Measurements from ENCODE around the gene ANKS3.

ANKS3 gene

DNA sequence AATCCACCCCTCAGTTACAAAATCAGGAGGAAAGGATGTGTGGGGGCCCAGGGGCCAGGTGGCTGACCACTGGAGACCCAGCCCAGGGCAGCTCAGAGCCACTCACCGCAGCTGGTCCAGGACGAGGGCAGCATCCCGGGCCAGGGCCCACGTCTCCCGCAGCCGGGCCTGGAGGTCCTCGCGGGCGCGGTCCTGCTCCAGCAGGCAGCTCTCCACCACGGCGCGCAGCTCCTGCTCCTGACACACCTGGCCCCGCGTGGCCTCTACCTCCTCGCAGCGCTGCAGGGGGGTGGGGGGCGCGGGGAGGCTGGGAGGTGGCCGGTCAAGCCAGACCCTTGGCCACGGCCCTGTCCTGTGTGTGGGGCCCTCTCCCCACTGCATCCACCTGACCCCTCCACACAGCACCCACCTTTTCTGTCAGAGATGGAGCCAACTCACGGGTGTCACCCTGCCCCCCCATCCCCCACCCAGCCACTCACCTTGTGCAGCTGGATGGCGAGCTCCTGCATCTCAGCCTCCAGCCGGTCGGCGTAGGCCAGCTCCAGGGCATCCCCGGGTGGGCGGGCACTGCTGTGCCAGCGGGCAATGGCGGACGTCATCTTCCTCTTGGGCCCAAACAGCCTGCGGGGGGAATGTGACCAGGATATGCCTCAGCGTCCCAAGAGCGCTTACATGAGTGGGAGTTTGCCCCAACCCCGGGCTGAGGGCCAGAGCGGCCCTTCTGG is 35.6 kb downstream of the ANKS3 start:
- Mint-ChIP-seq H3K9me3 (no peaks in the 10 kb centered on the region), H3K36me3 (ENCODE audit: low read depth) (peaks cover 17% of the 10 kb centered on the region), H3K4me3 (no peak overlapping the region)

GRCh38 chr16:4697848-4698291 is 36.2 kb downstream of the ANKS3 start:
- Mint-ChIP-seq H3K4me3 (no peak overlapping the region), H3K9me3 (no peaks in the 10 kb centered on the region), H3K4me1 (peaks cover 5% of the 10 kb centered on the region), H3K36me3 (ENCODE audit: low read depth) (peaks cover 17% of the 10 kb centered on the region), H3K27ac (no peak overlapping the region), H3K27me3 (ENCODE audit: low read depth) (no peaks in the 10 kb centered on the region)
- TF ChIP-seq CTCF (IDR thresholded peaks at IDR 0.05; ENCODE audit: unreplicated experiment in 3 of 3) = no peak

More for the DNA sequence above, 35.6 kb downstream of the ANKS3 start:
- H3K27me3 Mint-ChIP-seq (ENCODE audit: low read depth) = no peaks in the 10 kb centered on the region
- peaks cover 5% of the 10 kb centered on the region for H3K4me1 Mint-ChIP-seq
- no peak overlapping the region for H3K27ac Mint-ChIP-seq
- TF ChIP-seq CTCF (IDR thresholded peaks at IDR 0.05; ENCODE audit: unreplicated experiment in 3 of 3) = no peak

DNA sequence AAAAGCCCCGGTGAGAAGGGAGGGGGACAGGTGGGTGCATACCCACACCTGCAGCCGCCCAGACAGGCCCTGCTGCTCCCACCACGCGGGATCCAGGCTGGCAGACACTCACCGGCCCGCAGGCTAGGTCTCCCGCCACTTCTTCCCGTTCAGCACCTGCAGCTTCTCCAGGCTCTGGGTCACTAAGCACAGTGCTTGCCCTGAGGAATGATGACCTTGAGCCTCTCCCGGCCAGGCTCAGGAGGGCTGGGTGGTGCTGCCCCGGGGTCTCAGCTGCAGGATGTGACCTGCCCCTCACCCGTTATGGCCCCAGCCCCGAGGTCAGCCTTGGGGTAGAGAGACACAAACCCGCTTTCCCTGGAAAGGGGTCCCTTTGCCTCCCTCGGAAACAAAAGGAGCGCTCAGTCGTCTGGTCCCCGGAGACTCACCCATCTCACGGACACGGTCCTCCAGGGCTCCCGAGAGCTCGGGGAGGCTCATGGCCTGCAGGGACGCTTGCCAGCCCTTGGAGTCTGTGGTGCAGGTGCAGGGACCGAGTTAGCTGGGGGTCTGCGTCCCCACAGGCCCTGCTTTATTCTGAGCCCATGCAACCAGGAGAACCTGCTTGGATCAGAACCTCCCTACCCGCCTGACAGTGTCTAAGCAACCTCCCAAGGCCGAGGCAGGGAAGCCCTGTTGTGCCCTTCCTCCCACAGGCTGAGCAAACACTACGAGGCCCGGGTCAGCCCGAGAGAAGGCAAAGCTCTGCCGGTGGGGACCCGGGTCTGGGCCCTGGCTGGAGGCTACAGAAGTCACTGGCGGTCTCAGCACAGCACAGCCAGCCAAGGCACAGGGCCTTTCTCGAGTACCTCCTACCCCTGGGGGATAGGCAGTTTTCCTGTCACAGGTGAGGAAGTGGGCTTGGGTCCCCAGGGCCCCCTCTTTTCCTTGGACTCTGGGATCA is 36.9 kb downstream of the ANKS3 start:
- no peak for TF ChIP-seq CTCF (IDR thresholded peaks at IDR 0.05; ENCODE audit: unreplicated experiment in 3 of 3)
- peak overlapping the region in 2 of 3 experiments; percentile 34 to 88 for H3K4me3 Mint-ChIP-seq
- no peaks in the 10 kb centered on the region for H3K27me3 Mint-ChIP-seq (ENCODE audit: low read depth)
- H3K27ac Mint-ChIP-seq = peak overlapping the region in 1 of 3 experiments; percentile 32
- peaks cover 15% of the 10 kb centered on the region for H3K36me3 Mint-ChIP-seq (ENCODE audit: low read depth)
- H3K4me1 Mint-ChIP-seq = peaks cover 5% of the 10 kb centered on the region
- no peaks in the 10 kb centered on the region for H3K9me3 Mint-ChIP-seq

- H3K4me1 Mint-ChIP-seq = peaks cover 7% of the 10 kb centered on the region
- no peaks in the 10 kb centered on the region for H3K9me3 Mint-ChIP-seq
- peaks cover 14% of the 10 kb centered on the region for H3K36me3 Mint-ChIP-seq (ENCODE audit: low read depth)
- H3K4me3 Mint-ChIP-seq = peak overlapping the region; percentile 59 to 91 (median 88)
- TF ChIP-seq CTCF (IDR thresholded peaks at IDR 0.05; ENCODE audit: unreplicated experiment in 3 of 3) = no peak
- H3K27me3 Mint-ChIP-seq (ENCODE audit: low read depth) = no peaks in the 10 kb centered on the region
- H3K27ac Mint-ChIP-seq = peak overlapping the region in 1 of 3 experiments; percentile 32
These were observed 37.7 kb downstream of the ANKS3 start for GRCh38 chr16:4696172-4696904.

DNA sequence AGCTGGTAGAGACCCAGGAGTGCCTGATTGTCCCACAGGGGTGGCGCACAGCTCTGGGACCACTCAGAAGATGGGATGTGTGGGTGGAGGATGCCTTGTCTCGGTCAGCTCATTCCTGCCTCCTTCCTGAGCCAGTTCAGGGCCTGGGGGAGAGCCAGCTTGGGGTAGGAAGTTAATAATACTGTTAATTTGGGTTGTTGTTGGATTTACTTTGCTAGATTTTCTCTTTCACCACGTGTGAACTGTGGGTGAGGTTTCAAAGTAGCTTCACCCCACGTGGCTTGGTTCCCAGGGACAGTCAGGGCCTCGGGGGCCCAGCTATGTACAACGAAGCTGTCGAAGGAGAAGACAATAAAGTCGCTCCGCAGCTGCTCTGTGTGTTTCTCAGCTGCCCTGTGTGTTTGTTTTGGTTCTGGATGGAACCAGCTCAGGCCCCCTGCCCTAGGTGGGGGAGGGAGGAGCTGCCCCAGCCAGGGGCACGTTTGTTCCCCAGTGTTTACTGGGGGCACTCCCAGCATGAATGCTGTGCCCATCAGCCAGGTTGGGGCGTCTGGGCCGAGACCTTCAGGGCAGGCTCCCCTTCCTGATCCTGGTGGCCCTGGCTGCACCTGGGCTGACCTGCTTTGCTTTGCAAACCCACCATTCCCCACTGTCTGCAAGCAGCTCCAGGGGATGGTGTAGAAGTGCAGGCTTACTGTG is 38.4 kb downstream of the ANKS3 start:
- no peaks in the 10 kb centered on the region for H3K9me3 Mint-ChIP-seq
- TF ChIP-seq CTCF (IDR thresholded peaks at IDR 0.05; ENCODE audit: unreplicated experiment in 3 of 3) = no peak
- peak overlapping the region; percentile 88 to 91 (median 91) for H3K4me3 Mint-ChIP-seq
- peaks cover 9% of the 10 kb centered on the region for H3K4me1 Mint-ChIP-seq
- peaks cover 14% of the 10 kb centered on the region for H3K36me3 Mint-ChIP-seq (ENCODE audit: low read depth)
- H3K27me3 Mint-ChIP-seq (ENCODE audit: low read depth) = no peaks in the 10 kb centered on the region
- peak overlapping the region; percentile 25 to 42 (median 37) for H3K27ac Mint-ChIP-seq

Data from nephron (organoid).